Measurements from ENCODE around the gene GPR37L1. TPM values are rescaled to one million over a fixed set of nuclear protein-coding genes. Genes with fewer than 3 reads are reported as not detected.

Gene GPR37L1
- total and polyA plus RNA-seq, 4 donors: under 0.01 to 0.04 (median 0.02) TPM; not detected in 1

DNA sequence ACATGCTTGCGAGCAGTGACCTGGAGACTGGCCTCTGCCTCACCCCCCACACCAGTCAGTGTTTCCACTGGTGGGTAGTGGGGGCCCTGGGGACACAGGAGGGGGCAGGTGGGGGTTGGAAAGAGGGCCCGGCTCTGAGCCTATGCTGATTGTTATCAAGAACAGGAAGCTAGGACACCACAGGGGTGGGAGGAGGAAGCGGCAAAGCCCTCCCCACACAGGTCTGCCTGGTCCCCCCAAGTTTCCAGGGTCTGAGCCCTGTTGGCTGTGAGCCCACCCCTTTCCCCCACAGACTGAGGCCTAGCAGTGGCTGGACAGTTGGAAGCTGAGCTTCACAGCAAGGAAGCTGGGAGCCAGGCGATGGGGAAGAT lies 39.3 kb downstream of the GPR37L1 start:
- Histone ChIP-seq H3K4me3 (ENCODE audit: low read depth in 1 of 3, low read length in 3 of 3) (no peak overlapping the region), H3K4me1 (ENCODE audit: control insufficient read depth in 4 of 4, insufficient read depth in 4 of 4, low read length in 3 of 4) (peaks cover 0 to 3% (median under 1%) of the 10 kb centered on the region in 4 donors)

More for the DNA sequence above, 39.3 kb downstream of the GPR37L1 start:
- Histone ChIP-seq H3K36me3 (ENCODE audit: control insufficient read depth in 4 of 4, insufficient read depth in 3 of 4, low read depth in 1 of 4, low read length in 3 of 4) (no peaks in the 10 kb centered on the region), H3K27ac (ENCODE audit: low read depth in 1 of 2, low read length in 2 of 2) (no peak overlapping the region), H3K27me3 (ENCODE audit: control insufficient read depth in 4 of 4, insufficient read depth in 4 of 4, low read length in 3 of 4) (no peaks in the 10 kb centered on the region), H3K9me3 (ENCODE audit: control insufficient read depth in 4 of 4, low read length in 3 of 4) (no peaks in the 10 kb centered on the region), H3K9ac (ENCODE audit: low read depth in 1 of 2, low read length in 2 of 2) (no peak overlapping the region)
- 85% methylated on average over 4 of the region's 4 CpGs for WGBS
- no peak for DNase-seq (ENCODE audit: low spot score)
- TF ChIP-seq TAF1 (conservative IDR thresholded peaks at IDR 0.05) (no peak), HNF4G (IDR thresholded peaks at IDR 0.05) (no peak), GABPA (IDR thresholded peaks at IDR 0.05 in 1 of 2, conservative IDR thresholded peaks at IDR 0.05 in 1 of 2) (no peak), FOXA2 (IDR thresholded peaks at IDR 0.05) (no peak), CTCF (IDR thresholded peaks at IDR 0.05; ENCODE audit: low read depth, low read length, missing input control) (no peak), FOXA1 (IDR thresholded peaks at IDR 0.05) (no peak), YY1 (IDR thresholded peaks at IDR 0.05) (no peak), HNF4A (conservative IDR thresholded peaks at IDR 0.05) (no peak), SP1 (IDR thresholded peaks at IDR 0.05) (no peak), RAD21 (IDR thresholded peaks at IDR 0.05) (no peak), REST (IDR thresholded peaks at IDR 0.05) (no peak), JUND (IDR thresholded peaks at IDR 0.05) (no peak), EGR1 (IDR thresholded peaks at IDR 0.05; ENCODE audit: low read depth in 2 of 2) (no peak)
- TF ChIP-seq, protein P1, sequence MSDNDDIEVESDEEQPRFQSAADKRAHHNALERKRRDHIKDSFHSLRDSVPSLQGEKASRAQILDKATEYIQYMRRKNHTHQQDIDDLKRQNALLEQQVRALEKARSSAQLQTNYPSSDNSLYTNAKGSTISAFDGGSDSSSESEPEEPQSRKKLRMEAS (IDR thresholded peaks at IDR 0.05): no peak
- TF ChIP-seq, protein P2, sequence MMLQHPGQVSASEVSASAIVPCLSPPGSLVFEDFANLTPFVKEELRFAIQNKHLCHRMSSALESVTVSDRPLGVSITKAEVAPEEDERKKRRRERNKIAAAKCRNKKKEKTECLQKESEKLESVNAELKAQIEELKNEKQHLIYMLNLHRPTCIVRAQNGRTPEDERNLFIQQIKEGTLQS (IDR thresholded peaks at IDR 0.05): no peak
